Activated CD8-positive, alpha-beta memory T cell treated with anti-CD3 and anti-CD28 coated beads, Interleukin-2, amount 50 U/mL, for 1 hour (primary cell): Measurements from ENCODE around the gene IL1A.

Source experiments
- DNase-seq: peaks from one replicate; pipeline ENCODE4 v3.0.0-alpha.2; 2020; ENCODE audit errors: extremely low read depth

IL1A gene

GRCh38 chr2:112818094-112818902, 34.0 kb upstream of the IL1A start:
- DNase-seq, result no peak

DNA sequence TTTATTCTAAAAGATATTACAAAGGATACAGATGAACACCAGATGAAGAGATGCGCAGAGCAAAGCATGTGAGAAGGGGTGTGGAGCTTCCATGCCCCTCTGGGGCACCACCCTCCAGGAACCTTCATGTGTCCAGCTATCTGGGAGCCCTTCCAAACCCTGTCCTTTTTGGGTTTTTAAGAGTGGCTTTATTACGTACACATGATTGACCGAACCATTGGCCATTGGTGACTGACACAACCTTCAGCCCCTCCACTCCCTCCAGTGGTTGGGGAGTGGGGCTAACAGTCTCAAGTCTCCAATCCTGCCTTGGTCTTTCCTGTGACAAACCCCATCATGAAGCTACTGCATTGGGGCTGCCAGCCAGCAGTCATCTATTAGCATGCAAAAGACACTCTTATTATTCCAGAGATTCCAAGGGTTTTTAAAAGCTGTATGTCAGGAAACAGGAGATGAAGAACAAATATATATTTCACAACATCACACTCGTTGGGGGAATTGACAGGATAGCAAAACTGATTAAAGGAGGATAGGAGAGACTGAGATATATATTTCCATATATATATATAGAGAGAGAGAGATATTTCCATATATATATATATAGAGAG, 32.9 kb upstream of the IL1A start:
- DNase-seq, result no peak

- DNase-seq, result no peak
Measured at GRCh38 chr2:112814278-112814677, 30.0 kb upstream of the IL1A start.

DNA sequence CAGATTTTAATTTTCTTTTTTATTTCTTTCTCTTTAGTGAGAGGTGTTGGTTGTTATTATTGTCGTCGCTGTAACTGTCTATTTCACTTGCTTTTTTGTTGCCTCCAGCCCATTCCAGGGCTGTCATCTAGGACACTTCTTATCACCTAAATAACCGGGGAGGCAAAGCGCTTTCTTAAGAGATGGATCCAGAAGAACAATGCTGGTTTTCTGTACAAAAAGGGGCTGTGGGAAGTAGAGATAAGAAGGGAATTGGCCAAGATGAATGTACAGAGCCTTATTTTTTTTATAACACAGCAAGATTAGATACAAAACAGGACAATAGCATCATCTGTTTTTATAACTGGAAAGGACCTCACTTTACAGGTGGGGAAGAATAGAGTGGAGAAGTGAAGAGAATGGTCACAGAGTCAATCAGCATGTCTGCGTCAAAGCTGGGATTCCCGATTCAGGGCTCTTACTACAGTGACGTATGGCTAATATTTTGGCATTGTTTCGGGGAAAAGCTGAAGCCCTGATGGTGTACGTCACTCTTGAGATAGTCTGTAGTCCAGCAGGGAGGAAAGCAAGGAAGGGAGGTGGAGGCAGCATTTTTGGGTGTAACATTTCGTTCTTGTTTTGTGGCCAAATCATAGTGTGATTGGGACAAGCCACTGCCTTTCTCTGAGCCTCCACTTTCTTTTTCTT, 29.1 kb upstream of the IL1A start:
- no peak for DNase-seq

DNA sequence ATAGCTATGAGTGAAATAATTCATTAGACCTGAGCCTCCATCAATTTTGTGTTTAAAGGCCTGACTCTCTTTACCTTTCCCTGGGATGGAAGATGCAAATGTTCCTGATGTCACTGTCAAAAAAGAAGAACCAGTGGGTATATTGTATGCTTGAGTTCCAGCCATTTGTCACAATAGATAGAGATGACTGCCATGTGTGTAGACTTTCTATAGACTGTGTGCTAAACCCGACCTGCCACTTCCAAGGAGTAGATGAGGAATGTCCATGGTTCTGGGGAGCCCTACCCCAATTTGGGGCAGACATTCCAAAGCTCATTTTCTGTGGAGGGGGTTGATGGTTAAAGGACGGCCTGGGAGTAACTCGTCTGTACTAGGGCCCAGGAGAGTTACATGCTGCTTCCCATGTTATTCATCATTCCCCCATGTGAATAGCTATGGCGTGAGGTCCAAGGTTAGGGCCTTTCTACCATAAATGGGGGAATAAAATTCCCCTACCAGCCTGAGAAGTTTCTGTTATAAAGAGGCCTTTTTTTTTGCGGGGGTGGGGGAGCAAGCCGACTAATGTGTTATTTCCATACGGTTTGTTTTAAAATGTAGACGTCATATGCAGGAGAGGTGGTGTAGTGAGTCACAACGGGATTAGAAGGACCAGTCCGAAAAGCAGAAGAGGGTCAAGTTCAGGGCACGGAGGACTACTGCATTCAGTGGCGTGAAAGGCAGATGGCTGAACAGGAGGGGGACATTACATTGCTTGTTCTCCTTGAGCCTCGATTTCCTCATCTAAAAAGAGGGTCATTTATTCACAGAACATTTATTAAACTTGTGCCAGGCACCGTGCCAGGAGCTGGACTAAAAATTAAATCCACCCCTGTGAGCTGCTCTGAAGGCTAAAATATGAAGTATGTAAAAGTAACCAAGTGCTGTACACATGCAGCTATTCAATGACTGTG, 28.3 kb upstream of the IL1A start:
- no peak for DNase-seq

DNA sequence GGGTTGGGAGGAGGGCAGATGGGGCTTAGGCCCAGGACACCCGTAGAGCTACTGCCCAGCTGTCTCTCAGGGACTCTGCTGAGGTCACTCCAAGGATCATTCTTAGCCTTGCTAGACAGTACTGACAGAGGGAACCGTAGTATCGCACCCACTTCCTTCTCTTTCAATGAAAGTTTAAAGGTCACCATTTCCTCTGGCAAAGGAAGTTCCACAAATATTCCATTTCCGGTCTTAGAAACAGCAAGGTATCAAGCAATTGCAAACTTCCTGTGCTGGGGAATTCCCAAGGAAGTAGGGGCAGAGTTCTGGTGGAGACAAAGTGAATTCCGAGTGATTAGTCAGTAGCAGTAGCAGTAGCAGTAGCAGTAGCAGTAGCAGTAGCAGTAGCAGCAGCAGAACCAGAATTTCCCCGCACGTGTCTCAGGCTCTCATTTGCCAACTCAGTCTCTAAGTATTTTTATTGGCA, 27.6 kb upstream of the IL1A start:
- DNase-seq, result no peak

DNA sequence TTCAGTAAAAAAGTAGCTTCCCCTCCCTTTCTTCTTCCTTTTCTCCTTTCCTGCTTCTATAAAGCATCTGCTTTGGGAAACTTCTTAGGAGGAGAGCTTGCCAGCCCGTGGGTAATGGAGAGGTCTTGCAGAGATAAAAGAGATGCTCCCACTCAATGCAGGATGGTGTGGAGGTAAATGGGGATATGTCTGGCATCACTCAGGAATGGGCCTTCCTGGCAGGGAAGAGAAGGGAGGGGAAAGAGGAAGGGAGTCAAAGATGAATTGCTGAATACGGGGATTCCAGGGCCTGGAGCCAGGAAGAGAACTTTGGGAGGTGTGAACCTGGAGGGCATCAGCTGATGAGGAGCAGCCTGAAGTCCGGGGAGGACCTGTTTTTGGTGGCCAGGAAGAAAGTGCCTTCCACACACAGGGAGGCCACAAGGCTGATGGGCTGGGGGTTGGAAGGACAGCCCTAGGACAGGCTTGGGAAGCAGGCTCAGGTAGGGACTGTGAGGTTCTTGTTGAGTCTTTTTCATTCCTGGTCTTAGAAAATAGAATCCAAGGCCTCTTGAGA, 27.1 kb upstream of the IL1A start:
- DNase-seq, result no peak

GRCh38 chr2:112809112-112809511, 24.8 kb upstream of the IL1A start:
- no peak for DNase-seq

DNA sequence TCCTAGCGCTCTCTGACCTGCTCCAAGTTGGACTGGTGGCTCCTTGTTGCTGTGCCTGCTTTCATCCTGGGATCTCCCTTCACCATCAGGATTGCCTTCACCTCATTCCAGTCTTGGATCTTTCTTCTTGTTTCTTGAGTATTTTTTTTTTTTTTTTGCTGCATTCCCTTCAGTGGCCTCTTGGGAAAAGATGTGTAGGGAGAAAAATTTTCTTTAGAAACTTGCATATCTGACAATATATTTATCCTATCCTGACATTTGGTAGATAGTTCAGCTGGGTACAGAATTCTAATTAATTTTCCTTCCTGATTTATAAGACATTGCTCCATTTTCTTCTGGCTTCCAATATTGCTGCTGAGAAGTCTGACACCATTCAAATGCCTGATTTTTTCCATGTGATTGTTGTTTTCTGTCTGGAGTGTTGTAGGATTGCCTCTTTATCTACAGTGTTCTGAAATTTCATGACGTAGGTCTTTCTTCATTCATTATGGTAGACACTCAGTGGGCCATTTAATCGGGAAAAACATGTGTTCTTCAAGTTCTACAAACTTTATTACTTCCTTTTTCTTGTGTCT, 23.0 kb upstream of the IL1A start:
- DNase-seq, result no peak

DNA sequence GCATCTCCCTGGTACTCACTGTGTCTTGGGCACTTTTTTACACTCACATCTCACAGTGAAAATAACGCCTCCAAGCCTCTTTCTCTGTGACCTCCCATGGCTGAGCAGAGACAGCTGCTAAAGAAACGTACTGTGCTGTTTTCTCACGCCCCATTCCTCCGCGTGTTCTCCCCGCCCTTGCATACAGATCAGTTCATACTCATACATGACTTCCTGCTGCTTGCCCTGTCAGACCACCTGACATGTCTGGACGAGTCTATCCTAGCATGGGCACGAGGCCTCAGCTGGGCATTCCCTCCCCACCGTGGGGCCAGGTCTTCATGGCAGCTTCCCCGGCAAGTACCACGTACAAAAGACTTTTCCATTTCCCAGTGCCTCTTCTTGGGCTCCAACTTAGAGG, 21.2 kb upstream of the IL1A start:
- no peak for DNase-seq

DNA sequence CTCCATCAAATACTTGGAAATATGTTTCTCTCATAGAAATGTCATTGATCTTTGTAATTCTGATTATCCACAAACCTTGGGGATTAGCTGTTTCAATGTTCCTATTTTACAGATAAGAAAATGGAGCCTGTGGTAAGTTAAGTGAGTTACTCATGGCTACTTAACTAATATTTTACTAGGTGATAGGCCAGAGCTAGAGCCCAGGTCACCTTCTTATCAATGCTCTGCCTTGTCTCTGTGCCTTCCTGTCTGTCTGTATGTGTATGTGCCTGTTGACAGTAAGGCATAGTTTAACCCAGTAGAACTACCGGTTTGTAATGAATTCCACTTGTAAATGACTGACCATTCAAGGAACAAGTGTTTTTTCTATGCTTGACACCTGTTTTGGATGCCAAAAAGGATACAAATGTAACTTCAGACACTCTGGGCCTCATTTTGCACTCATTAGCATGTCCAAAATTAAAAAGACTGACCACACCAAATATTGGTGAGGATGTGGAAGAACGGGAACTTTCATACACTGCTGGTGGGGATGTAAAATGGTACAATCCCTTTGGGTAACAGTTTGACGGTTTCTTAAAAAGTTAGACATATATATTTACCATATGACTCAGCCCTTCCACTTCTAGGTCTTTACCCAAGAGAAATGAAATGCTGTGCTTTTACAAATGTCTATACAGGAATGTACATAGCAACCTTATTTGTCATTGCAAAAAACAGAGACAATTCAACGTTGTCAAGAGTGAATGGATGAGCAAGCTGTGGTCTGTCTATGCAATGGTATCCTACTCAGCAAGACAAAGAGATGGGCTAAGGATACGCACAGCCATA, 19.6 kb upstream of the IL1A start:
- no peak for DNase-seq

DNA sequence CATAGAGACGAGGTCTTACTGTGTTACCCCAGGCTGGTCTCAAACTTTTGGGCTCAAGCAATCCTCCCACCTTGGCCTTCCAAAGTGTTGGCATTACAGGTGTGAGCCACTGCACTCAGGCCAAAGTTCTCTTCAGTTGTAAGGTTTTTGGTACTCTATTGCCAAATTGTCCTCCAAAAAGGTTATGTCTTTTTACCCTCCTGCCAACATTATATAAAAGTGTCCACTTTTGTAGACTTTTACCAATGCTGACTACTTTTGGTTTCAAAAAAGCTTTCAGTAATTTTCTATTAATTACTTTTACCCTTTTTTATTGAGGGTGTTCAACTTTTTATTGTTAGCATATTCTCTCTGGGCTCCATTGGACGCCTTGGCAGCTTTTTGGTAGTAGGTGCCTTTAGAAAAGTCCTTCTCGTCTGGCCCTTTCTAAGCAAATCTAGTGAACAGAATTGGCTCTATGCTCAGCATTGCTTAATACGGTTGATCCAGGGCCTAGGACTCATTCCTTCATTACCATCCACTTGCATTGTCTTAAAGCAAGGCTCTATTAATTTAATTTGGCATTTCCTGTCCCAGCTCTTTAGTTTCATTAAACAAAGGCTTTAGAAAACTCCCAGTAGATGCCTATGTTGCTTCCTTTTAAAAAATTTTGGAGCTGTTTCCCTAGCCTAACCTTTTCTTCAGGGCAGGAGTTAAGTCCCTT, 16.7 kb upstream of the IL1A start:
- no peak for DNase-seq

- DNase-seq, result no peak
Measured at GRCh38 chr2:112798979-112799975, 15.0 kb upstream of the IL1A start.

- DNase-seq, result no peak
Measured at GRCh38 chr2:112796486-112796885, 12.2 kb upstream of the IL1A start.

DNA sequence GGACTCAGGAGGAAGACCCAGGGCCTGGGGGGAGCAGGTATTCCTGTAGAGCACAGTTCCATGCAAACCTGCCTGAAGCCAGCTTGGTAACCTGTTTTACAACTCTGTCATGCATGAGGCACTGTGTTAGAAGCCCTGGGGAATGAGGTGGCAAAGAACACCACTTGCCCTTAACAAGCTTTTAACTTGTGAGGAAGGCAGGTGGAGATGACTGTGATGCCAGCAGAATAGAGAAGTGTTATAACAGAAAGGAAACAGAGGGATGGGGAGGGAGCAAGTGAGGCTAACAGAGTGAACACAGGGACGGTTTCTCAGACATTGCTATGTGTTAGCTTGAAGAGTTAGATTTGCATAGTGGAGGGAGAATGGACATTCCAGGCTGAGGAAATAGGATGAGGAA, 11.5 kb upstream of the IL1A start:
- no peak for DNase-seq

- no peak for DNase-seq
Measured at GRCh38 chr2:112794841-112795240, 10.5 kb upstream of the IL1A start.

- DNase-seq, result no peak
Measured at GRCh38 chr2:112794131-112794733, 9.9 kb upstream of the IL1A start.

GRCh38 chr2:112793449-112793978, 9.2 kb upstream of the IL1A start:
- DNase-seq, result no peak
